K562 (cell line): ENCODE results near the gene YBX2. TPM values are rescaled to one million over a fixed set of nuclear protein-coding genes. Genes with fewer than 3 reads are reported as not detected.

Experiments used
- CHD2 ChIP-seq: IDR thresholded peaks from 2 replicates; pipeline ENCODE4 v1.6.1; 2011; ENCODE audit warnings: low read depth, low read length
- ELF1 ChIP-seq: fragments of 200-800 bp; sonication (Bioruptor generic); IDR thresholded peaks from 2 replicates; pipeline ENCODE4 v1.6.1; 2016; ENCODE audit warnings: missing genetic modification characterization, missing compliant biosample characterization
- FOXK1 ChIP-seq: sonication (generic); formaldehyde crosslinking; IDR thresholded peaks from 2 replicates; pipeline ENCODE4 v1.8.0; 2022; ENCODE audit warnings: missing genetic modification reagents, mild to moderate bottlenecking, borderline replicate concordance
- GABPB1 ChIP-seq: sonication (generic); formaldehyde crosslinking; IDR thresholded peaks from 2 replicates; pipeline ENCODE4 v1.8.0; 2022; ENCODE audit warnings: mild to moderate bottlenecking, missing genetic modification reagents
- HNRNPK ChIP-seq: fragments of 200-400 bp; formaldehyde crosslinking; IDR thresholded peaks from one replicate; pipeline ENCODE4 v1.6.1; 2018; ENCODE audit warnings: mild to moderate bottlenecking, low read depth, low read length; ENCODE audit not compliant: poor library complexity, severe bottlenecking
- MBD2 ChIP-seq: sonication (generic); IDR thresholded peaks from 2 replicates; pipeline ENCODE4 v1.6.1; 2016; ENCODE audit warnings: low read depth, borderline replicate concordance
- NRF1 ChIP-seq, 2 experiments: fragments of 450-650 bp; IDR thresholded peaks in 1 of 2; conservative IDR thresholded peaks in 1 of 2; 2 replicates each; pipeline ENCODE4 v1.6.1; 2014; ENCODE audit warnings: mild to moderate bottlenecking in 2 of 2
- POLR2B ChIP-seq: fragments of 450-650 bp; IDR thresholded peaks from 2 replicates; pipeline ENCODE4 v1.6.1; 2018; ENCODE audit warnings: low read depth; ENCODE audit not compliant: partially characterized antibody
- PYGO2 ChIP-seq: fragments of 450-650 bp; IDR thresholded peaks from 2 replicates; pipeline ENCODE4 v1.6.1; 2016; ENCODE audit warnings: mild to moderate bottlenecking, missing genetic modification characterization, moderate library complexity, missing compliant biosample characterization
- SPI1 ChIP-seq: IDR thresholded peaks from 2 replicates; pipeline ENCODE4 v1.6.1; 2011; ENCODE audit warnings: low read depth, low read length, control low read depth, borderline replicate concordance
- THRAP3 ChIP-seq: fragments of 450-650 bp; IDR thresholded peaks from 2 replicates; pipeline ENCODE4 v1.6.1; 2016; ENCODE audit warnings: mild to moderate bottlenecking, inconsistent platforms, borderline replicate concordance
- ZFX ChIP-seq: sonication (generic); formaldehyde crosslinking; IDR thresholded peaks from 2 replicates; pipeline ENCODE4 v1.8.0; 2022; ENCODE audit warnings: mild to moderate bottlenecking, missing genetic modification reagents, moderate library complexity
- ZNF431 ChIP-seq: sonication (generic); formaldehyde crosslinking; IDR thresholded peaks from 2 replicates; pipeline ENCODE4 v1.8.0; 2022; ENCODE audit warnings: mild to moderate bottlenecking, missing genetic modification reagents
- polyA plus RNA-seq, 8 experiments: library from polyadenylated mRNA; depleted of rRNA in 4 of 8; stranded (reverse) in 5 of 8; unstranded in 3 of 8; fragments of >200 nt; fragmentation: Nextera tagmentation in 2 of 8; fragmentation: Illumina TruSeq in 1 of 8; extraction: Ambion mirVana in 2 of 8; extraction: Trizol in 1 of 8; gene quantifications; 2 replicates each; pipeline versions ENCODE4 v1.2.1 to v1.2.3, GENCODE V29; 2011 to 2014; ENCODE audit warnings: inconsistent platforms in 1 of 8, missing spikeins in 1 of 8
- total RNA-seq, 7 experiments: library from RNA; depleted of rRNA in 6 of 7; stranded (reverse); fragments of >200 nt in 6 of 7; fragmentation: Illumina TruSeq in 2 of 7; extraction: Trizol in 2 of 7; gene quantifications; 2 replicates each; pipeline versions ENCODE4 v1.2.1 to v1.2.3, GENCODE V29; 2011 to 2021; ENCODE audit warnings: low replicate concordance in 1 of 7
- TF ChIP-seq, protein P1 (sequence below), 2 experiments: fragments of 450-650 bp in 1 of 2; sonication (generic) in 1 of 2; formaldehyde crosslinking in 1 of 2; IDR thresholded peaks; 2 replicates each; pipeline versions ENCODE4 v1.7.1 to v1.9.0; 2016 to 2022; ENCODE audit warnings: inconsistent platforms in 1 of 2, mild to moderate bottlenecking in 1 of 2, missing genetic modification reagents in 1 of 2
- TF ChIP-seq, protein P2 (sequence below): fragments of 200-400 bp; formaldehyde crosslinking; IDR thresholded peaks from 2 replicates; pipeline ENCODE4 v1.6.1; 2017; ENCODE audit warnings: mild to moderate bottlenecking, low read depth, low read length, moderate library complexity

The YBX2 gene
- total and polyA plus RNA-seq, 9 of the 15 experiments (the other 6 are each of a cell fraction or from before 2014, with no cell fraction given) = 0.03 to 0.59 (median 0.27) TPM; not detected in 6

DNA sequence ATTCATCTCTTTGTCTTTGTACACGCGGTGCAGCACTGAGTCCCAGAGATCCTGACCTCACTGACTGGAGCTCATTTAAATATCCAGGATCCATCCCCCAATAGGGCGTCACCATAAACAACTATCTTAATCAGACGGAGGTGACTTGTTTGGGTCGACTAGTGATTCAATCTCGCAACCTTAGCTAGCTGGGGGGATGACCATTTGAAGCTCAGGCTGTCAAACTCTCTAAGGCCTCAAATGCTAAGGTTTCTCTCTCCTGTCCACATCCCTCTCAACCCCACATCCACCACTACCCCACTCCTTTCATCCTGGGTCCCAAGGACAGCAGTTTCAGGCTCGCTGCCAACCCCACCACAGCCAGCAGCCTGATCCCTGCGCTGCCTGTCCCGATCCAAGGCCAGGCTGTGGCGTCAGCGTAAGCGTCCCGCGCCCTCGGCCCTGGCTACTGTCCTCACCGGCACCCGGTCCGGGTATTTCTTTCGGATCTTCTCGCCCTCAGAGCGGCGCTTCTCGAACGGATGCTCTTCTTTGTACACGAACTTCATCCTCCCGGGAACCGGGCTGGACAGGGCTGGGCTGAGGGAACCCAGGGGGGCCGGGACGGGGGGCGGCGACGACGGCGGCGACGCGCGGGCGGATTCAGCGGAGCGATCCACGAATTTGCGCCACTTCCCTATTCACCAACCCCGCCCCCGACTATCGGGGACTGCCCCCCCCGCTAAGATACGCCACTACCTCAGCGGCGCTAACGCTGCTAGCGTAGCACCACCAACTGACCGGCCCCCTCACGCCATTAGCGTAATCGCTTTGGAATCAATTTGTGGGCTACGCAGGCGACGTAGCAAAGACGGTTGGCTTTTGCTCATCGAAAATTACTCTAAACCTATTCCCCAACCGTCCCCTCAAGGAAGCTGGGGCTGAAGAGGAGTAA is 52.4 kb downstream of the YBX2 start, which contains the start of gene GABARAP (continued):
- peak; percentile 96 for TF ChIP-seq HNRNPK
- peak; percentile 49; the same call in 1 of the 2 replicates for TF ChIP-seq GABPB1
- 0 out of 2 replicates have a peak, but pooled peaks have one; percentile 11 for TF ChIP-seq ZNF431 (CRISPR knock-in tag)
- peak; percentile 23 to 45; a peak in 2 of 4 replicates for TF ChIP-seq NRF1 (conservative IDR thresholded peaks at IDR 0.05 in 1 of 2, IDR thresholded peaks at IDR 0.05 in 1 of 2)
- TF ChIP-seq, protein P1, sequence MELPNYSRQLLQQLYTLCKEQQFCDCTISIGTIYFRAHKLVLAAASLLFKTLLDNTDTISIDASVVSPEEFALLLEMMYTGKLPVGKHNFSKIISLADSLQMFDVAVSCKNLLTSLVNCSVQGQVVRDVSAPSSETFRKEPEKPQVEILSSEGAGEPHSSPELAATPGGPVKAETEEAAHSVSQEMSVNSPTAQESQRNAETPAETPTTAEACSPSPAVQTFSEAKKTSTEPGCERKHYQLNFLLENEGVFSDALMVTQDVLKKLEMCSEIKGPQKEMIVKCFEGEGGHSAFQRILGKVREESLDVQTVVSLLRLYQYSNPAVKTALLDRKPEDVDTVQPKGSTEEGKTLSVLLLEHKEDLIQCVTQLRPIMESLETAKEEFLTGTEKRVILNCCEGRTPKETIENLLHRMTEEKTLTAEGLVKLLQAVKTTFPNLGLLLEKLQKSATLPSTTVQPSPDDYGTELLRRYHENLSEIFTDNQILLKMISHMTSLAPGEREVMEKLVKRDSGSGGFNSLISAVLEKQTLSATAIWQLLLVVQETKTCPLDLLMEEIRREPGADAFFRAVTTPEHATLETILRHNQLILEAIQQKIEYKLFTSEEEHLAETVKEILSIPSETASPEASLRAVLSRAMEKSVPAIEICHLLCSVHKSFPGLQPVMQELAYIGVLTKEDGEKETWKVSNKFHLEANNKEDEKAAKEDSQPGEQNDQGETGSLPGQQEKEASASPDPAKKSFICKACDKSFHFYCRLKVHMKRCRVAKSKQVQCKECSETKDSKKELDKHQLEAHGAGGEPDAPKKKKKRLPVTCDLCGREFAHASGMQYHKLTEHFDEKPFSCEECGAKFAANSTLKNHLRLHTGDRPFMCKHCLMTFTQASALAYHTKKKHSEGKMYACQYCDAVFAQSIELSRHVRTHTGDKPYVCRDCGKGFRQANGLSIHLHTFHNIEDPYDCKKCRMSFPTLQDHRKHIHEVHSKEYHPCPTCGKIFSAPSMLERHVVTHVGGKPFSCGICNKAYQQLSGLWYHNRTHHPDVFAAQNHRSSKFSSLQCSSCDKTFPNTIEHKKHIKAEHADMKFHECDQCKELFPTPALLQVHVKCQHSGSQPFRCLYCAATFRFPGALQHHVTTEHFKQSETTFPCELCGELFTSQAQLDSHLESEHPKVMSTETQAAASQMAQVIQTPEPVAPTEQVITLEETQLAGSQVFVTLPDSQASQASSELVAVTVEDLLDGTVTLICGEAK (IDR thresholded peaks at IDR 0.05) = 0 out of 2 replicates have a peak, but pooled peaks have one; percentile 17
- TF ChIP-seq, protein P1 (CRISPR knock-in tag; IDR thresholded peaks at IDR 0.05) = no peak
- TF ChIP-seq MBD2 = 0 out of 2 replicates have a peak, but pooled peaks have one; percentile 12
- TF ChIP-seq POLR2B = peak; percentile 47
- TF ChIP-seq, protein P2, sequence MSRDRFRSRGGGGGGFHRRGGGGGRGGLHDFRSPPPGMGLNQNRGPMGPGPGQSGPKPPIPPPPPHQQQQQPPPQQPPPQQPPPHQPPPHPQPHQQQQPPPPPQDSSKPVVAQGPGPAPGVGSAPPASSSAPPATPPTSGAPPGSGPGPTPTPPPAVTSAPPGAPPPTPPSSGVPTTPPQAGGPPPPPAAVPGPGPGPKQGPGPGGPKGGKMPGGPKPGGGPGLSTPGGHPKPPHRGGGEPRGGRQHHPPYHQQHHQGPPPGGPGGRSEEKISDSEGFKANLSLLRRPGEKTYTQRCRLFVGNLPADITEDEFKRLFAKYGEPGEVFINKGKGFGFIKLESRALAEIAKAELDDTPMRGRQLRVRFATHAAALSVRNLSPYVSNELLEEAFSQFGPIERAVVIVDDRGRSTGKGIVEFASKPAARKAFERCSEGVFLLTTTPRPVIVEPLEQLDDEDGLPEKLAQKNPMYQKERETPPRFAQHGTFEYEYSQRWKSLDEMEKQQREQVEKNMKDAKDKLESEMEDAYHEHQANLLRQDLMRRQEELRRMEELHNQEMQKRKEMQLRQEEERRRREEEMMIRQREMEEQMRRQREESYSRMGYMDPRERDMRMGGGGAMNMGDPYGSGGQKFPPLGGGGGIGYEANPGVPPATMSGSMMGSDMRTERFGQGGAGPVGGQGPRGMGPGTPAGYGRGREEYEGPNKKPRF = peak; percentile 81
- peak; percentile 72 for TF ChIP-seq ELF1 (tag)
- TF ChIP-seq CHD2 = peak; percentile 16; the same call in 1 of the 2 replicates
- no peak for TF ChIP-seq PYGO2
- TF ChIP-seq FOXK1 (CRISPR knock-in tag) = no peak
- peak; percentile 91 for TF ChIP-seq SPI1
- peak; percentile 64 for TF ChIP-seq ZFX (CRISPR knock-in tag)
- TF ChIP-seq THRAP3 = no peak
